Skin epidermis (tissue), 12 donors: ENCODE results near the gene RNLS.

Source experiments
- H3K27ac ChIP-seq, 21 experiments: fragments of 200-600 bp; sonication (generic) in 11 of 21; one replicate each; pipeline ENCODE4 v1.5.0; 2020; ENCODE audit warnings: mild to moderate bottlenecking in 3 of 21, inconsistent platforms in 2 of 21, moderate library complexity in 2 of 21
- H3K4me3 ChIP-seq, 7 experiments: fragments of 200-600 bp; sonication (generic) in 2 of 7; one replicate each; pipeline ENCODE4 v1.5.0; 2020; ENCODE audit warnings: inconsistent platforms in 2 of 7, mild to moderate bottlenecking in 2 of 7, moderate library complexity in 1 of 7

RNLS gene

DNA sequence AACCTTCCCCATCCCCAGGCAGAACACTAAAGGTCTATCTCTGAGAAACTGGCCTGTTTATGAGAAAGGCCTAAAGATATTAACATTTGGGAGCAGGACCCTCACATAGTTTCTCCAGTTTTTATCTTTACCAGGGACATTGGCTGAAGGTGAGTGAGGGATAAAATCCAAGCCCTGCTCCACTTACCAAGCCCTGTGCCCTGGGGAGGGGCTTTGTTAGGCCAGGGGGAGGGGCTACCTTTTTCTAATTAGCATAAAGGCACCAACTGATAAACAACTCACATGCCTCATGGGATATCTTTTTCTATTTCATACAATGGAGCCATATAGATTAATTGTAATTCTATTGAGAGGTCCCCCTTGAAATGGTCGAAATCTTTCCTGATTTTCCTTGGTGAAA is 55.9 kb downstream of the RNLS start:
- no peak overlapping the region for H3K4me3 ChIP-seq
- H3K27ac ChIP-seq: no peak overlapping the region

DNA sequence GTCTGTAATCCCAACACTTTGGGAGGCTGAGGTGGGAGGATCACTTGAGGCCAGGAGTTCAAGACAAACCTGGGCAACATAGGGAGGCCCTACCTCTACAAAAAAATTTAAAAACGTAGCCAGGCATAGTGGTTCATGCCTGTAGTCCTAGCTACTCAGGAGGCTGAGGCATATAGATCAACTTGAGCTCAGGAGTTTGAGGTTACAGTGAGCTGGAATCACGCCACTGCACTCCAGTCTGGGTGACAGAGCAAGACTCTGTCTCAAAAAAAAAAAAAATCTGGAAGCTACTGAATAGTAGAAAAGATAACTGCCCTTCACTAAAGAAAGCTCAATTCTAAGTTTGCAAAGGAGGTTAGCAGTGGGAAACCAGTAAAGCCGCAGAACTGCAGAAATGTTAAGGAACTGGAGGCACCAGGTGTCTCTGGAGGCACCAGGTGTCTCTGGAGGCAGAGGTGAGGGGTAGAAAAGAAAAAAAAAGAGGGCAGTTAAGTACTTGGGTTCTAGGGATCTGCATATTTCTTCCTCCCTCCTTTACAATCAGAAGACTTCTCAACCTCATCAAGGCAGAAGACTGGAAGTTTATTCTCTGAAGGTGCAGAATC is 56.5 kb downstream of the RNLS start:
- no peak overlapping the region for H3K4me3 ChIP-seq

GRCh38 chr10:88525371-88526069 is 57.6 kb downstream of the RNLS start:
- Histone ChIP-seq H3K4me3 (no peak overlapping the region), H3K27ac (no peak overlapping the region)

More for the DNA sequence above, 56.5 kb downstream of the RNLS start:
- H3K27ac ChIP-seq: no peak overlapping the region

DNA sequence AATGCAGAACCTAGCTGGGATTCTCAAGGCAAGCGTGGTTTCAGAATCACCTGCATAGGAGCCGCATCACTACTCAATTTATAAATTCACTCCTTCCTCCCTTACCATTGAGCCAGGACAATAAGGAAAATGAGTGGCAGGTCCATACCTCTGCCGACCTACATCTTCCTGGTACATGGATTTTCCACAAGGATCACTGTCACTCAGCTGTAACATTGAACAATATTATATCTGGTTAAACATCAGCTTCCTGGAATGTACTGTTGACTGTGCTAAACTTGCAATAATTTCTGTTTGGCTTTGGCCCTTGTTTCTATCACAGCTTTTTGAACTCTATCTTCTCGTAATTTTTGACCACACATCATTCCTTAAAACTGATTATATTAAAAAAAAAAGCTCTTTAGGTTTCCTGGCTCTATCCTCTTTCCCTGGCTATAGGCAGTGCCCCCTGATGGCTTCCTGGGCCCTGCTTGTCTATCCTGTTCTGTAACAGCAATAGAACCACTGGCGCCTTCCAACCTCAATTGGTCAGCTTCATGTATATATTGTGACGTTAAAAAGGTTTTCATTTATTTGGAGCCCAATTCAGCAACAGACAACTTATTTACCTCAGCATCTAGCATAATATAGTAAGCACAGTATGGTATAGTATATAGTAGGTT is 59.2 kb downstream of the RNLS start:
- Histone ChIP-seq H3K27ac (no peak overlapping the region), H3K4me3 (no peak overlapping the region)

DNA sequence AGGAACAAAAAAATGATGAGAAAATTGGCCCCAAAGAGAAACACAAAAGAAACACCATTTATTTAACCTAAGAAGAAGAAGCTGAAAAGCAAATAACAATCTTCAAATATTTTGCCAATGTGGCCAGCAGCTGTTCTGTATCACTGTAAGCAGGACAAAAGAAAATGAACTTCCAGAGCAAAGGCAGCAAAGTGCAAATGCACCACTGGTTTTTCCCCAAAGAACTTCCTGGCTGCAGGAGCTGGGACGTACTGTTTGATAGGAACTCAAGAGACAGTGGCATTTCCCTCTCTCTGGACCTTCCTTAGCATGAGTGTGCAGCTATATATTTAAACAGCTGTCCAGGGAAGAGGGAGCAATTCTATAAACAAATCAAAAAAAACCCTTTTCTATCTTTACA is 60.4 kb downstream of the RNLS start:
- Histone ChIP-seq H3K4me3 (no peak overlapping the region), H3K27ac (no peak overlapping the region)

GRCh38 chr10:88521791-88522190 is 61.3 kb downstream of the RNLS start:
- Histone ChIP-seq H3K27ac (no peak overlapping the region), H3K4me3 (no peak overlapping the region)

DNA sequence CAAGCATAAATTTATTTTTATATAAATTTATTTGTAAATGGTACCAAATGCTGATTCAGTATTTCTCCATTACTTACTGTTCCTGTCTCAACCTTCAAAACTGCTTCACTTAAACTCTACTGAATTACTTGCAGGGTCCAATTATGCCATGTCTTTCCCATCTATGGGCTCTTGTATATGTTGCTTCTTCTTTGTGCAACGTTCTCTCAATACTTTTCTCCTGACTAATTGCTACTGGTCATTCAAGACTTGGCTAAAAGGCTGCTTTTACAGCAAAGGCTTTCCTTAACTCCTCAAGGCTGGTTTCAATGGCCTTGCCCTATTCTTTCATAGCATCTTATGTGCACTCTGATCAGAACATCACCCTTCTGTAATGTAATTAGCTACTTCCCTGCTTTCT is 67.9 kb downstream of the RNLS start:
- H3K27ac ChIP-seq: no peak overlapping the region
- no peak overlapping the region for H3K4me3 ChIP-seq

DNA sequence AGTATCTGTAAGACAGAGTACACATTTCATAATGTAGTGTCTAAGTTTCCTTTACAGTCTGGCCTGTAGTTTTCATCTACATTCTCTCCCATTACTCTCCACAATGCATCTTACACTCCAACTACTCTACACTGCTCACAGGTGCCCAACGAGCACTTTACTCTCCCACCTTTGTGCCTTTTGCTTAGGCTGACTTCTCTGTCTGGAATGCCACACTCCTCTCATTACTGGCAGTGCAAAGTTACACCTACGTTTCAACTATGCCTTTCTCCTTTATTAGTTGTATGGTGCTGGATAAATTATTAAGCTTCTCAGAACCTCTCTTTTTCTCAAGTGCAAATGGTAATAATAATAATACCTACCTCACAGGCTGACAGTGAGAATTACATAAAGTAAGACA is 70.5 kb downstream of the RNLS start:
- Histone ChIP-seq H3K27ac (no peak overlapping the region), H3K4me3 (no peak overlapping the region)

DNA sequence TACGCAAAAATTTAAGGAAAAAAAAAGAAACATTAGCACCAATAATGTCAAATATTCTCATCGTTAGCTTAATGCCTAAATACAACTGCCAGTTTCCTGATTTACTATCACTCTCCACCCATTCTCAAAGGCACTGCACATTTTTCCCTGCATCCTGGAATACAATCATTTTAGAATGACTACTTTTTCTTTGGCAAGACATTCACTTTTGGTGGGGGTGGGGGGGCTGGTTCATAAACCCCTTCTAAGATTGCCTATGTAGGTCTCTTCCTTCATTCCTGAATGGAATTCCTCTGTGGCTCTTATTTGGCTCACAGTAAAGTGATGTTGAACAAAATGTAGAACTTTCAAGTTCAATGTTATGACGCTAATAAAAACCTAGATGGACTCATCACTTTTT is 74.3 kb downstream of the RNLS start:
- H3K27ac ChIP-seq: no peak overlapping the region
- no peak overlapping the region for H3K4me3 ChIP-seq

GRCh38 chr10:88507826-88508453 is 75.2 kb downstream of the RNLS start:
- H3K27ac ChIP-seq: no peak overlapping the region
- H3K4me3 ChIP-seq: no peak overlapping the region

DNA sequence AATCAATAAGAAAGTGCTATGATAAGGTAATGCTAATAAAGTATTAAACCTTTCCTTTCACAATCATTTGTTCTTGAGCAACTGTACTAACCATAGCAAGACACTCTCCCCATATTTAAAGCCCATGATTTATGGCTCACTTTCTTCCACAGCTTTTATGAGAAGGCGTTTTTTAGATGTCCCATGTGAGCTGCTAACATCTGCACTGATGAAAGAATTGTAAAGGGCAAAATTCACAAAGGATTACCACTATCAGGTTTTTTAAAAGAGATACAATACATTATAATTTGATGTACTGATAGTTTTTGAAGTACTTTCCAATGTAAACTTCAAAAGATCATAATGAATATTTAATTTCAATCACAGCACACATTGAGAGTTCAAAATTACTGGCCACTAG is 75.7 kb downstream of the RNLS start:
- Histone ChIP-seq H3K4me3 (no peak overlapping the region), H3K27ac (no peak overlapping the region)

GRCh38 chr10:88505680-88506215 is 77.4 kb downstream of the RNLS start:
- H3K4me3 ChIP-seq: no peak overlapping the region
- H3K27ac ChIP-seq: no peak overlapping the region

DNA sequence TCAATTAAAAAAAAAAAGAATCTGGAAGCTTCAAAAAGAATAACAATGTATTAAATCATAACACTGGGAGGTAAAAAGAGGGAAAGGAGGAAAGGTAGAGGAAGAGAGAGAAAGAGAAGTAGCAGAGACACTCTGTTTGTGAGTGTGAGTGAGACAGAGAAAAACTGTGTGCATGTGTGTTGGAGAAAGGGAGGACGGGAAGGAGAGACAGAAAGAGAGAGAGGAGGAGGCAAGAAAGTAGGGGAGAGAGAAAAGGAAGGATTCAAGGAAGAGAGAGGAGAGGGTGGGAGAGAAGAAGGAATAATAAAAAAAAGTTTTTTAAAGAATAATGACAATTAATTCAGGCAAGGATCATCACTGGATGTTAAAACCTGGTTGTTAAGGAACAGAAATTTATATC is 77.9 kb downstream of the RNLS start:
- Histone ChIP-seq H3K27ac (no peak overlapping the region), H3K4me3 (no peak overlapping the region)

DNA sequence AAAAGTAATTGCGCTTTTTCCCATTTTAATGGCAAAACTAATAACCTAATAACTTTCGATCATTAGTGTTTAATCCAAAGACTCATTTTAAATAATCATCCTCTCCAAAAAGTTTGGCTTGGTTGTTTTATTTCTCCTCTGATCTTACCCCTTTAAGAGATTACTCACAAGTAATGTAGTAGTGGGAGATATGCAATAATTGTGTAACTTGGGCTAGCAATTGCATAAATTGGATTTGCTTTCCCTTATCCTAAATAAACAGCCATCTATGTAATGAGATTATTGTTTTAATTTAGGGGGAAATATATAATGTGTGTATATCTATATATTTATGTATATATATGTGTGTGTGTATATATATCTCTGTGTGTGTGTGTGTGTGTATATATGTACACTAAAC is 82.5 kb downstream of the RNLS start:
- Histone ChIP-seq H3K27ac (no peak overlapping the region), H3K4me3 (no peak overlapping the region)

GRCh38 chr10:88499569-88500470 is 83.3 kb downstream of the RNLS start:
- no peak overlapping the region for H3K4me3 ChIP-seq
- H3K27ac ChIP-seq: no peak overlapping the region

DNA sequence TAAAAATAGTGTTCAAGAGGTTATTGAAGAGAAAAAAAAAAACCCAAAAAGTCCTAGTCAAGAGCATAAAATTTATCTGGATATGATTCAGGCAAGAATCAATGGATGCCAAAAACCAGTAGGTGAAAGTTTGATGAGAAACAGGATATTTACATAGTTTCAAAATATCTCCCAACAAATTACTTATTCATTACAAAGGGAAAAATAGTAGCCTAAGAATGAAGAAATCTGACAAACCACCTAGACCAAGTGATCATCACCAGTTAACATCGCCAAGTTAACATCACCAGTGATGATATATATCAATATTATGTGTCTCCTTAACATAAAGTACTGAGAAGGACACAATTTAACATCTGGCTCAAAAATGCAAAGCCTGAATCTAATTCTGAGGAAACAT is 85.2 kb downstream of the RNLS start:
- H3K27ac ChIP-seq: no peak overlapping the region
- no peak overlapping the region for H3K4me3 ChIP-seq

GRCh38 chr10:88494537-88494936 is 88.6 kb downstream of the RNLS start:
- Histone ChIP-seq H3K27ac (no peak overlapping the region), H3K4me3 (no peak overlapping the region)

DNA sequence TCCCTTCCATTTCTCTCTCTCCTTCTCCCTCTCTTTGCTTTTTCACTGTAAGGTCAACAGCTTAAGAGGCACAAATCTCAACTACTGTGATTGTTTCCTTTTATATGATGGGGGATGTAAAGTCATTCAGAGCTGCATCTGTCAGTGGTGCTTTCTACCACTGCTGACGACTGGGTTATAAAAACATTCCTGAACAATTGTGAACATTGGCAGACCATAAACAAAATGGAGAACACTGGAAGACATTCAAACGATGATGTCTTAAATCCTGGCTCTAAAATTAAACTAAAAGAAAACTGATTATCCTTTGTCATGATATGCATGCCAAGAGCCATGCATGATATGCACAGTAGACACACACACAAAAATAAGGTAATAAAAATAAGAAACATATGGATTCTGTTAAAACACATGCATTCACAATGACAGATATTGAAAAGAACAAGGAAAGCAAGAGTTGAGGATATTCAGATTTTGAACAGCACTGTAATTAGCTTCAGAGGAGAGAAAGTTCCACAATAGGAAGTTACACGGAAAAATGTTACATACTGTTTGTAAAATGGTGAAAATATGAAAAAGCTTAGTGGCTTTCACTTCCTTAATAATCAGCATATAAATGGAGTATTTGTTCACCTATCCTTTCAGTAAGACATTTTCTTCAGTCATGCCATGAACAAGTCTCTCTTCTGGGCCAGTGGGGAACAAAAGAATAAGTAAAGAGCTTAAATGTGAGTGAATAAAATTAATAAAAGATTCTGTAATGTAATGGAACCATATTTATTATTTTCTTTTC is 89.2 kb downstream of the RNLS start:
- Histone ChIP-seq H3K4me3 (no peak overlapping the region), H3K27ac (no peak overlapping the region)

- Histone ChIP-seq H3K4me3 (no peak overlapping the region), H3K27ac (no peak overlapping the region)
Observed at GRCh38 chr10:88491314-88491713, 91.8 kb downstream of the RNLS start.
